Measurements from ENCODE around the gene POC1A.

The POC1A gene

DNA sequence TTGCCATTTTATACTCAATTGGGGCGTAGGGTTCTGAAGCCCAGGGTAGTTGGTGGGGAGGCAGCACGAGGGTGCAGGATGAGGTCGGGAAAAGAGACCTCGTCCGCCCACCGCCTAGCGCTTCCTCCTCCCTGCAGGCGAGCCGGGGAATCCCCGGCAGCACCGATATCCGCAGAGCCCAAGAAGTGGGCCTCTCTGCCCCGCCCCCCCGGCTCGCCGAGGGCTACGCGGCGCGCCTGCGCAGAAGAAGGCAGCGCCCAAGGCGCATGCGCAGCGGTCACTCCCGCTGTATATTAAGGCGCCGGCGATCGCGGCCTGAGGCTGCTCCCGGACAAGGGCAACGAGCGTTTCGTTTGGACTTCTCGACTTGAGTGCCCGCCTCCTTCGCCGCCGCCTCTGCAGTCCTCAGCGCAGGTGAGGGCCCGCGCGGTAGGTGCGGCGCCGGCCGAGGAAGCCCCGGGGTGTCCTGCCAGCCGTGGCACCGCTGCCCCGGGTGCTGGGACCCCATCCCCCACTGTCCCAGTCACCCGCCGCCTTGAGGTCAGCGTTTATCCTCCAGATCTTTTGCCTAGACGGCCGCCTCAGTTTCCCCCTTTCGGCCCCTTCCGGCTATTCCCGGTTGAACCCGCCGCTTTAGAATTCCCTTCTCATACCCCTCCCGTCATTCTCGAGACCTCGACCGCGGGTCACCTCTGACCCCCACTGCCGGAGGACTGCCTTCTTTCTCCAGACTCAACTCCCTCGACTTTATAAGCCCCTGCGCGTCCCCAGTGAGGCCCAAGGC, 43.8 kb upstream of the POC1A start, which contains the start of gene ALAS1:
Gene ALAS1 (plus strand): TSS at position 319 of the 784 bp plus-strand sequence. CDS start 1,082 bp downstream, outside the sequence.
- POLR2A ChIA-PET, result interaction anchor here (1.0 kb wide), 1 partner anchor 44 kb away, joined by 3 read pairs; the partner anchor contains the start of gene POC1A
- DNase-seq (ENCODE audit: low read depth, low spot score), result peak; percentile 16
- TF ChIP-seq, protein P1, sequence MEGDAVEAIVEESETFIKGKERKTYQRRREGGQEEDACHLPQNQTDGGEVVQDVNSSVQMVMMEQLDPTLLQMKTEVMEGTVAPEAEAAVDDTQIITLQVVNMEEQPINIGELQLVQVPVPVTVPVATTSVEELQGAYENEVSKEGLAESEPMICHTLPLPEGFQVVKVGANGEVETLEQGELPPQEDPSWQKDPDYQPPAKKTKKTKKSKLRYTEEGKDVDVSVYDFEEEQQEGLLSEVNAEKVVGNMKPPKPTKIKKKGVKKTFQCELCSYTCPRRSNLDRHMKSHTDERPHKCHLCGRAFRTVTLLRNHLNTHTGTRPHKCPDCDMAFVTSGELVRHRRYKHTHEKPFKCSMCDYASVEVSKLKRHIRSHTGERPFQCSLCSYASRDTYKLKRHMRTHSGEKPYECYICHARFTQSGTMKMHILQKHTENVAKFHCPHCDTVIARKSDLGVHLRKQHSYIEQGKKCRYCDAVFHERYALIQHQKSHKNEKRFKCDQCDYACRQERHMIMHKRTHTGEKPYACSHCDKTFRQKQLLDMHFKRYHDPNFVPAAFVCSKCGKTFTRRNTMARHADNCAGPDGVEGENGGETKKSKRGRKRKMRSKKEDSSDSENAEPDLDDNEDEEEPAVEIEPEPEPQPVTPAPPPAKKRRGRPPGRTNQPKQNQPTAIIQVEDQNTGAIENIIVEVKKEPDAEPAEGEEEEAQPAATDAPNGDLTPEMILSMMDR (IDR thresholded peaks at IDR 0.05; ENCODE audit: insufficient read depth, low read length, missing control alignments), result peak; percentile 16
- H3K4me3 ChIP-seq (ENCODE audit: low read depth, low read length), result peak within 1 kb of the TSS; percentile 84
- CTCF ChIA-PET, result interaction anchor here (0.8 to 1.4 kb wide), 5 partner anchors 14 to 194 kb away, joined by 3 to 15 read pairs (median 5); no protein-coding TSS in a partner anchor

- POLR2A ChIA-PET, result interaction anchor here (1.0 kb wide), 1 partner anchor 43 kb away, joined by 3 read pairs; the partner anchor contains the start of gene POC1A
- peak overlapping the region; percentile 84 for H3K4me3 ChIP-seq (ENCODE audit: low read depth, low read length)
- TF ChIP-seq, protein P1 (IDR thresholded peaks at IDR 0.05; ENCODE audit: insufficient read depth, low read length, missing control alignments), result no peak
- CTCF ChIA-PET, result interaction anchor here (0.8 to 1.4 kb wide), 4 partner anchors 14 to 193 kb away, joined by 3 to 15 read pairs (median 4); no protein-coding TSS in a partner anchor
- DNase-seq (ENCODE audit: low read depth, low spot score), result no peak
Observed at GRCh38 chr3:52197499-52197841, 43.2 kb upstream of the POC1A start.

GRCh38 chr3:52196977-52197376, 42.8 kb upstream of the POC1A start:
- CTCF ChIA-PET, result interaction anchor here (0.8 to 1.4 kb wide), 6 partner anchors 13 to 193 kb away, joined by 3 to 15 read pairs (median 4); no protein-coding TSS in a partner anchor
- no peak for DNase-seq (ENCODE audit: low read depth, low spot score)

GRCh38 chr3:52195823-52196331, 41.7 kb upstream of the POC1A start:
- TF ChIP-seq, protein P1 (IDR thresholded peaks at IDR 0.05; ENCODE audit: insufficient read depth, low read length, missing control alignments), result no peak
- POLR2A ChIA-PET, result no interaction called here
- no peak overlapping the region for H3K4me3 ChIP-seq (ENCODE audit: low read depth, low read length)
- CTCF ChIA-PET, result interaction anchor here (0.8 to 1.3 kb wide), 5 partner anchors 8 to 192 kb away, joined by 3 to 6 read pairs (median 3); no protein-coding TSS in a partner anchor
- no peak for DNase-seq (ENCODE audit: low read depth, low spot score)

More at GRCh38 chr3:52196977-52197376, 42.8 kb upstream of the POC1A start:
- TF ChIP-seq, protein P1 (IDR thresholded peaks at IDR 0.05; ENCODE audit: insufficient read depth, low read length, missing control alignments), result no peak
- H3K4me3 ChIP-seq (ENCODE audit: low read depth, low read length), result no peak overlapping the region
- POLR2A ChIA-PET, result interaction anchor here (1.0 kb wide), 1 partner anchor 43 kb away, joined by 3 read pairs; the partner anchor contains the start of gene POC1A

DNA sequence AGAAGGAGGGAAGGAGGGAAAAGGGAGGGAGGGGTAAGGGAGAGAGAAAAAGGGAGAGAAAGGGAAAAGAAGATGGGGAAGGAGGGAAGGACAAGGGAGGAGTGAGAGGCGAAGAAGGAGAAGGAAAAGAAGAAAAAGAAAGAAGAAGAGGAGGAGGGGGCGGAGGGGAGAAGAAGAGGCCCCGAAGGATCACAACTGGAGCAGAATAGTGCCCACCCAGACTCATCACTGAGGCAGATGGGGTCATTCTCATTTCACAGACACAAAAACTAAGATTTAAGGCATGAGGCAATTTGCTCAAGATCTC, 41.0 kb upstream of the POC1A start:
- TF ChIP-seq, protein P1 (IDR thresholded peaks at IDR 0.05; ENCODE audit: insufficient read depth, low read length, missing control alignments), result no peak
- CTCF ChIA-PET, result interaction anchor here (1.0 to 1.1 kb wide), 2 partner anchors 189 to 191 kb away, joined by 3 read pairs; no protein-coding TSS in a partner anchor
- no peak overlapping the region for H3K4me3 ChIP-seq (ENCODE audit: low read depth, low read length)
- no peak for DNase-seq (ENCODE audit: low read depth, low spot score)
- POLR2A ChIA-PET, result no interaction called here
